HEK293T (cell line): ENCODE results near the gene MXRA7.
"Not testable (repeated sequence)": the region's sequence is repeated elsewhere in the genome, so short reads cannot be mapped to it uniquely, and the experiment has no call there.

Experiments
- CTCF ChIA-PET: fragments of 350-600 bp; formaldehyde crosslinking; extraction: SDS; loops from one replicate; lab custom pipeline; 2021; ENCODE audit warnings: antibody characterized with exemption, inconsistent platforms; lab: Yijun Ruan, JAX
- POLR2A ChIA-PET: fragments of 350-600 bp; formaldehyde crosslinking; extraction: SDS; loops from one replicate; lab custom pipeline; 2020; ENCODE audit warnings: antibody characterized with exemption, inconsistent platforms; lab: Yijun Ruan, JAX
- DNase-seq: peaks from one replicate; pipeline ENCODE4 v3.0.0; 2012; ENCODE audit warnings: mixed read lengths; ENCODE audit errors: extremely low spot score
- ARNT ChIP-seq: fragments of 450-650 bp; IDR thresholded peaks from 2 replicates; pipeline ENCODE4 v1.6.1; 2017; ENCODE audit warnings: mild to moderate bottlenecking
- BHLHE40 ChIP-seq: fragments of 450-650 bp; IDR thresholded peaks from 2 replicates; pipeline ENCODE4 v1.6.1; 2016; ENCODE audit warnings: mild to moderate bottlenecking, moderate library complexity, borderline replicate concordance
- CTBP1 ChIP-seq: fragments of 450-650 bp; IDR thresholded peaks from 2 replicates; pipeline ENCODE4 v1.6.1; 2016; ENCODE audit warnings: borderline replicate concordance
- ELF4 ChIP-seq: fragments of 450-650 bp; IDR thresholded peaks from 2 replicates; pipeline ENCODE4 v1.6.1; 2017; ENCODE audit warnings: antibody characterized with exemption
- FOXA1 ChIP-seq: fragments of 450-650 bp; IDR thresholded peaks from 2 replicates; pipeline ENCODE4 v1.6.1; 2016; ENCODE audit warnings: mild to moderate bottlenecking
- FOXK2 ChIP-seq: fragments of 450-650 bp; IDR thresholded peaks from 2 replicates; pipeline ENCODE4 v1.6.1; 2016; ENCODE audit warnings: mild to moderate bottlenecking
- FOXM1 ChIP-seq: fragments of 450-650 bp; IDR thresholded peaks from 2 replicates; pipeline ENCODE4 v1.6.1; 2017; ENCODE audit warnings: mild to moderate bottlenecking, borderline replicate concordance
- HDGF ChIP-seq: fragments of 450-650 bp; IDR thresholded peaks from 2 replicates; pipeline ENCODE4 v1.6.1; 2017; ENCODE audit warnings: antibody characterized with exemption, borderline replicate concordance
- L3MBTL2 ChIP-seq: fragments of 450-650 bp; conservative IDR thresholded peaks from 2 replicates; pipeline ENCODE4 v1.6.1; 2016; ENCODE audit warnings: mild to moderate bottlenecking
- LEF1 ChIP-seq: fragments of 450-650 bp; IDR thresholded peaks from 2 replicates; pipeline ENCODE4 v1.6.1; 2017; ENCODE audit warnings: mild to moderate bottlenecking, borderline replicate concordance
- NFRKB ChIP-seq: fragments of 450-650 bp; IDR thresholded peaks from 2 replicates; pipeline ENCODE4 v1.6.1; 2016; ENCODE audit warnings: mild to moderate bottlenecking, moderate library complexity
- PKNOX1 ChIP-seq: fragments of 450-650 bp; IDR thresholded peaks from 2 replicates; pipeline ENCODE4 v1.6.1; 2016
- SP1 ChIP-seq: fragments of 450-650 bp; IDR thresholded peaks from 2 replicates; pipeline ENCODE4 v1.6.1; 2017
- SUZ12 ChIP-seq: fragments of 450-650 bp; IDR thresholded peaks from 2 replicates; pipeline ENCODE4 v1.6.1; 2016; ENCODE audit warnings: mild to moderate bottlenecking
- TARDBP ChIP-seq: fragments of 450-650 bp; IDR thresholded peaks from 2 replicates; pipeline ENCODE4 v1.6.1; 2016
- ZNF384 ChIP-seq: fragments of 450-650 bp; IDR thresholded peaks from 2 replicates; pipeline ENCODE4 v1.6.1; 2016

Gene MXRA7

DNA sequence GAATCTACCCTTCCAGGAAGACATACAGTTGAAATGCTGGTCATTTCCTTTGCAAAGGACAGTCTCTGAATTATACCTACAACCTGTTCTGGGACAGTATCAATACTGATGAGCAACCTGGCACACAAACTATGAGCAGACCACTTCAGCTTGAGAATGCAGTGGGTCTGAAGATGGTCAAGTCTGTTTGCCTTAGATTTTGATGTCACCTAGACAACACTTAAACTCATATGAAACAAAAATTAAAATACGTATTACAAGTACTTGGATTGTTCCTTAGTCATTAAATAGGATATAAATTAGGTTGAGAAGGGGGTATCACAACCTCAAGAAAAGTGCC is 22.8 kb upstream of the MXRA7 start:
- no peak for DNase-seq
- POLR2A ChIA-PET: interaction anchor here (1.5 to 1.7 kb wide), 2 partner anchors 62 to 176 kb away, joined by 4 read pairs; no protein-coding TSS in a partner anchor
- CTCF ChIA-PET: no interaction called here
- TF ChIP-seq SUZ12: no peak
- TF ChIP-seq TARDBP: no peak
- no peak for TF ChIP-seq BHLHE40
- TF ChIP-seq NFRKB: no peak
- no peak for TF ChIP-seq L3MBTL2
- TF ChIP-seq FOXA1: no peak
- TF ChIP-seq LEF1: no peak
- no peak for TF ChIP-seq HDGF
- TF ChIP-seq ZNF384: no peak
- TF ChIP-seq FOXK2: no peak
- TF ChIP-seq PKNOX1: no peak
- TF ChIP-seq ELF4: no peak
- no peak for TF ChIP-seq ARNT

DNA sequence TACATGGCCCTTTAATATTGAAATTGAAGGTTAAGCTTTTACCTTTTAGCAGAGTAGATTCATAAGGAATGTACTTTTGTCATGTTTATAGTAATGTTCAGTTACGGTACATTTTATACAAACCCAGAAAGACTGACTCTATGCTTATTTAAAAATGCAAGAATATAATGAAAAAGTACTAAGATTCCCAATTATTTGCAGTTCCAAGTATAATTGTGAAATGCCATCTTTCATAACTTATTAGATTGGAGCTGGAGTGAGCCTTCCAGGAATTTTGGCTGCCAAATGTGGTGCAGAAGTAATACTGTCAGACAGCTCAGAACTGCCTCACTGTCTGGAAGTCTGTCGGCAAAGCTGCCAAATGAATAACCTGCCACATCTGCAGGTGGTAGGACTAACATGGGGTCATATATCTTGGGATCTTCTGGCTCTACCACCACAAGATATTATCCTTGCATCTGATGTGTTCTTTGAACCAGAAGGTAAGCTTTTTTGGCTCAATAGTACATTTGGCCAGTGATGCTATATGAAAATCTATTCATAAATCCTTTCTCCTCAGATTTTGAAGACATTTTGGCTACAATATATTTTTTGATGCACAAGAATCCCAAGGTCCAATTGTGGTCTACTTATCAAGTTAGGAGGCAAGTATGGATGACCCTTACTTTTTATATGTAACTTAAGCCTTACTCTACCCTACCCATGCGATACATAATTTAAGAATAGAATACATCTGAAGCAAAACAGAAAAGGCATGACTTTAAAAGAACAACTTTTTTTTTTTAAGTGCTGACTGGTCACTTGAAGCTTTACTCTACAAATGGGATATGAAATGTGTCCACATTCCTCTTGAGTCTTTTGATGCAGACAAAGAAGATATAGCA is 22.2 kb upstream of the MXRA7 start:
- no peak for DNase-seq
- no peak for TF ChIP-seq ELF4
- no peak for TF ChIP-seq NFRKB
- TF ChIP-seq SUZ12: no peak
- TF ChIP-seq ZNF384: no peak
- TF ChIP-seq CTBP1: no peak
- TF ChIP-seq FOXM1: no peak
- no peak for TF ChIP-seq HDGF
- no peak for TF ChIP-seq ARNT
- TF ChIP-seq PKNOX1: no peak
- no peak for TF ChIP-seq TARDBP
- no peak for TF ChIP-seq LEF1
- no peak for TF ChIP-seq BHLHE40
- no peak for TF ChIP-seq L3MBTL2
- no peak for TF ChIP-seq FOXK2
- no peak for TF ChIP-seq FOXA1
- no peak for TF ChIP-seq SP1
- POLR2A ChIA-PET: interaction anchor here (1.1 to 1.7 kb wide), 4 partner anchors 15 to 175 kb away, joined by 3 to 8 read pairs (median 4); no protein-coding TSS in a partner anchor
- CTCF ChIA-PET: interaction anchor here (0.9 kb wide), 1 partner anchor 102 kb away, joined by 3 read pairs; no protein-coding TSS in a partner anchor

DNA sequence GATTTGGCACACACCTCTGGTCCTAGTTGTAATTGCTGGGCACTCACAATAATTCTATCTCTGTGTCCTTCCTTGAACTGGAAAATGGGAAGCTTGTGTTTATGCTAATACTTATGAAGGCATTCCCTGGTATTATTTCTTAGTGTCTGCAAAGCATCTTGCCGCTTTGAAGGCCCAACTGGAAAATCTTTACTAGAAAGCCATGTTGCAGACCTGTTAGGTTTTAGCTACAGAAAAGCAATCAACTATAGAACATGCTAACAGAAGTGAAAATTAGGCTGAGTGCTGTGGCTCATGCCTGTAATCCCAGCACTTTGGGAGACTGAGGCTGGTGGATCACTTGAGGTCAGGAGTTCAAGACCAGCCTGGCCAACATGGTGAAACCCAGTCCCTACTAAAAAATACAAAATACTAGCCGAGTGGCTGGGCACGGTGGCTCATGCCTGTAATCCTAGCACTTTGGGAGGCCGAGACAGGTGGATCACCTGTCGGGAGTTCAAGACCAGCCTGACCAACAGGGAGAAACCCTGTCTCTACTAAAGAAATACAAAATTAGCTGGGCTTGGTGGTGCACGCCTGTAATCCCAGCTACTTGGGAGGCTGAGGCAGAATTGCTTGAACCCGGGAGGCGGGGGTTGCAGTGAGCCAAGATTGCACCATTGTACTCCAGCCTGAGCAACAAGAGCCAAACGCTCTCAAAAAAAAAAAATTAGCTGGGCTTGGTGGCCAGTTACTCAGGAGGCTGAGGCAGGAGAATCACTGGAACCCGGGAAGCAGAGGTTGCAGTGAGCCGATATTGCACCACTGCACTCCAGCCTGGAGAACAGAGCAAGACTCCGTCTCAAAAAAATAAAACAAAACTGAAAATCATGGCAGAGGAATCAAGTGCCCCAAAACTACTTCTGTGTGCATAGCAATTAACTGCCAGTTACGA is 21.3 kb upstream of the MXRA7 start:
- CTCF ChIA-PET: interaction anchor here (0.9 to 1.3 kb wide), 2 partner anchors 24 to 101 kb away, joined by 3 to 5 read pairs; no protein-coding TSS in a partner anchor
- POLR2A ChIA-PET: interaction anchor here (0.7 to 1.7 kb wide), 6 partner anchors 14 to 378 kb away, joined by 3 to 8 read pairs (median 3); partner anchors contain the start of genes MXRA7 and PRPSAP1
- TF ChIP-seq ELF4: peak; percentile 11; the same call in 1 of the 2 replicates
- DNase-seq: not testable (repeated sequence)

DNA sequence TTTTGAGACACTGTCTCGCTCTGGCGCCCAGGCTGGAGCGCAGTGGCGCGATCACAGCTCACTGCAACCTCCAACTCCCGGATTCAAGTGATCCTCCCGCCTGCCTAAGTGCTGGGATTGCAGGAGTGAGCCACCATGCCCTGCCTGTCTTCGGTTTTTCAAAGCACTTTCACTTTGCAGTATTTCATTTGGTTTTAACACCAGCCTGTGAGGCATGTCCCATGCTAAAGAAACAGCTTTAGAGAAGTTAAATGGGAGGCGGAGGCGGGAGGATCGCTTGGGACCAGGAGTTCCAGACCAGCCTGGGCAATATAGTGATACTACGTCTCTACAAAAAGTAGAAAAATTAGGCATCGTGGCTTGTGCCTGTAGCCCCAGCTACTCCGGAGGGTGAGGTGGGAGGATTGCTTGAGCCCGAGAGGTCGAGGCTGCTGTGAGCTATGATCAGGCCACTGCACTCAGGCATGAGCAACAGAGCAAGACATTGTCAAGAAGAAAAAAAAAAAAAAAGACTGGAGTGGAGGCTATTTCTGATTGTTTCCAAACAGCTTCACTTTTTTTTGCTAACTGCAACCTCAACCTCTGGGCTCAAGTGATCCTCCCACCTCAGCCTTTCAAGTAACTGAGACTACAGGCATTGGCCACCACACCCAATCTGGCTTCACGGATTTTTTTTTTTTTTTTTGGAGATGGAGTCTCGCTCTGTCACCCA is 17.1 kb upstream of the MXRA7 start:
- TF ChIP-seq PKNOX1 (no peak), ZNF384 (peak; percentile 60; the same call in 1 of the 2 replicates)
- ChIA-PET CTCF (interaction anchor here (0.7 to 1.5 kb wide), 4 partner anchors 14 to 113 kb away, joined by 3 to 5 read pairs (median 4); no protein-coding TSS in a partner anchor), POLR2A (interaction anchor here (0.7 to 6.2 kb wide), 10 partner anchors 8 to 140 kb away, joined by 3 to 58 read pairs (median 4); partner anchors contain the start of genes MFSD11, MGAT5B, MXRA7 and SRSF2)

More for the DNA sequence above, 17.1 kb upstream of the MXRA7 start:
- no peak for DNase-seq
